Cardiac muscle cell (in vitro differentiated cells and primary cell): ENCODE results near the gene CEP72. TPM values are rescaled to one million over a fixed set of nuclear protein-coding genes. Genes with fewer than 3 reads are reported as not detected.

Experiments
- DNase-seq, 2 donors: peaks; one replicate each; pipeline versions ENCODE4 v3.0.0 to v3.0.0-alpha.2; 2010 to 2017; ENCODE audit warnings: low read depth in 1 of 2, low spot score in 1 of 2
- H3K27ac ChIP-seq: fragments of 200-600 bp; sonication (generic); 2 replicates; pipeline ENCODE4 v1.5.1; 2016
- H3K27me3 ChIP-seq: fragments of 200-600 bp; sonication (generic); 2 replicates; pipeline ENCODE4 v1.6.0; 2016; ENCODE audit warnings: control low read depth
- H3K36me3 ChIP-seq: fragments of 200-600 bp; sonication (generic); 2 replicates; pipeline ENCODE4 v1.5.1; 2016; ENCODE audit warnings: control low read depth
- H3K4me1 ChIP-seq: fragments of 200-600 bp; sonication (generic); 2 replicates; pipeline ENCODE4 v1.8.1; 2017; ENCODE audit warnings: low read depth, mild to moderate bottlenecking, mixed run types
- H3K4me3 ChIP-seq: fragments of 200-600 bp; sonication (generic); 2 replicates; pipeline ENCODE4 v1.5.1; 2016; ENCODE audit warnings: mild to moderate bottlenecking
- H3K9me3 ChIP-seq: fragments of 200-600 bp; sonication (generic); 2 replicates; pipeline ENCODE4 v1.5.1; 2017; ENCODE audit warnings: low read depth, mild to moderate bottlenecking, control low read depth
- polyA plus RNA-seq: library from polyadenylated mRNA; unstranded; fragments of >200 nt; fragmentation: Nextera tagmentation; extraction: Ambion mirVana; gene quantifications from 2 replicates; pipeline ENCODE4 v1.2.1, GENCODE V29; 2016
- total RNA-seq: library from RNA; depleted of rRNA; stranded (reverse); fragments of >200 nt; gene quantifications from 2 replicates; pipeline ENCODE4 v1.2.3, GENCODE V29; 2016
- TF ChIP-seq, protein P1 (sequence below): IDR thresholded peaks from 2 replicates; pipeline ENCODE4 v1.5.1; 2012; ENCODE audit warnings: low read depth, mild to moderate bottlenecking, low read length

Gene CEP72
- total and polyA plus RNA-seq, 2 experiments from 2014 or later: 6.6 to 8.5 TPM

GRCh38 chr5:633501-633955 lies 21.4 kb downstream of the CEP72 start:
- peak in 1 of 2 donors; percentile 33 for DNase-seq
- no peak overlapping the region for H3K27ac ChIP-seq
- TF ChIP-seq, protein P1, sequence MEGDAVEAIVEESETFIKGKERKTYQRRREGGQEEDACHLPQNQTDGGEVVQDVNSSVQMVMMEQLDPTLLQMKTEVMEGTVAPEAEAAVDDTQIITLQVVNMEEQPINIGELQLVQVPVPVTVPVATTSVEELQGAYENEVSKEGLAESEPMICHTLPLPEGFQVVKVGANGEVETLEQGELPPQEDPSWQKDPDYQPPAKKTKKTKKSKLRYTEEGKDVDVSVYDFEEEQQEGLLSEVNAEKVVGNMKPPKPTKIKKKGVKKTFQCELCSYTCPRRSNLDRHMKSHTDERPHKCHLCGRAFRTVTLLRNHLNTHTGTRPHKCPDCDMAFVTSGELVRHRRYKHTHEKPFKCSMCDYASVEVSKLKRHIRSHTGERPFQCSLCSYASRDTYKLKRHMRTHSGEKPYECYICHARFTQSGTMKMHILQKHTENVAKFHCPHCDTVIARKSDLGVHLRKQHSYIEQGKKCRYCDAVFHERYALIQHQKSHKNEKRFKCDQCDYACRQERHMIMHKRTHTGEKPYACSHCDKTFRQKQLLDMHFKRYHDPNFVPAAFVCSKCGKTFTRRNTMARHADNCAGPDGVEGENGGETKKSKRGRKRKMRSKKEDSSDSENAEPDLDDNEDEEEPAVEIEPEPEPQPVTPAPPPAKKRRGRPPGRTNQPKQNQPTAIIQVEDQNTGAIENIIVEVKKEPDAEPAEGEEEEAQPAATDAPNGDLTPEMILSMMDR: no peak

DNA sequence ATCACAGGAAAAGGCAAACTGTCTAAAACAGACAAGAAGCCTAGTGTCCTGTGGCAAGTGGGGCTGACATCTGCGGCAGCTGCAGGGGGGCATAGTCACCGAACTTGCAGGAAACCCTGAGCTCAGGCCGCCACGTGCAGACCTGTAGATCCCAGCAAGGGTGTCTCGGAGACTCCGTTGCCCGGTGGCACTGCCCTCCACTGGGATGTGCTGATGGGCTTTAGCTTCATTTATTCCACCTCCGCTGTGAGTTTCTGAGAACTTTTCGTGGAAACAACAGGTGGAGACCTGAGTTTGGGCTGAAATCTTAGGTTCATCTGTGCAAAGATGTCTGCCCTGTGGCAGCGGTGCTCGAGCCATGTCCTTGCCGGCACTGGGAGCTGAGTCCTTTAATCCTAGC lies 22.1 kb downstream of the CEP72 start:
- H3K4me1 ChIP-seq: no peaks in the 10 kb centered on the region
- H3K27ac ChIP-seq: no peak overlapping the region
- no peaks in the 10 kb centered on the region for H3K9me3 ChIP-seq
- peaks cover 17% of the 10 kb centered on the region for H3K36me3 ChIP-seq
- DNase-seq: no peak
- TF ChIP-seq, protein P1: no peak
- H3K4me3 ChIP-seq: no peak overlapping the region
- no peaks in the 10 kb centered on the region for H3K27me3 ChIP-seq

More at GRCh38 chr5:633501-633955, 21.4 kb downstream of the CEP72 start:
- Histone ChIP-seq H3K4me1 (no peaks in the 10 kb centered on the region), H3K27me3 (no peaks in the 10 kb centered on the region), H3K4me3 (no peak overlapping the region), H3K36me3 (peaks cover 17% of the 10 kb centered on the region), H3K9me3 (no peaks in the 10 kb centered on the region)

DNA sequence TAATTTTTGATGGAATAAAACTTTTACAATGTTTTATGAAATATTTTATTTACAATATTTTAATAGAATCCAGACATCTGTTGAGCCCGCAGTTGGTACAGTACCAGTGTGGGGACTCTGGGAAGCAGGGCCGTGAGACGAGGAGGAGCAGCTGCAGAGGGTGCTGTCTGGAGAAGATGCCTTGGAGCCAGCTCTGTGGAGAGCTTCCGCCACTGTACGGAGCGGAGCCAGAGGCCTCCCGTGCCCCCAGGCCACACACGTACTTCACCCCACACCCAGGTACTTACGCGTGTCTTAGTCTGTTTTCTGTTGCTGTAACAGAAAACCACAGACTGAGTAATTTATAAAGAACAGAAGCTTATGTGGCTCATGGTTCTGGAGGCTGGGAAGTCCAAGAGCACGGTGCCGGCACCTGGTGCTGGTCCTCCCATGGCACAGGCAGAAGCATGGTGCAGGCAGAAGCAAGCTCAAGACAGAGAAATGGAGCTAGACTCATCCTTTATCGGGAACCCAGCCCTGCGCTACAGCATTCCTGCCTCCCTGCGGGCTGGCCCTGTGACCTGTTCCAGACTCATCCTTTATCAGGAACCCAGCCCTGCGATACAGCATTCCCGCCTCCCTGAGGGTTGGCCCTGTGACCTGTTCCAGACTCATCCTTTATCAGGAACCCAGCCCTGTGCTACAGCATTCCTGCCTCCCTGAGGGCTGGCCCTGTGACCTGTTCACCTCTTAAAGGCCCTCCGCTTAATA lies 23.3 kb downstream of the CEP72 start:
- no peaks in the 10 kb centered on the region for H3K4me1 ChIP-seq
- peaks cover 19% of the 10 kb centered on the region for H3K36me3 ChIP-seq
- H3K9me3 ChIP-seq: no peaks in the 10 kb centered on the region
- H3K27ac ChIP-seq: no peak overlapping the region
- DNase-seq: no peak
- TF ChIP-seq, protein P1: no peak
- H3K4me3 ChIP-seq: no peak overlapping the region
- no peaks in the 10 kb centered on the region for H3K27me3 ChIP-seq

GRCh38 chr5:636951-637350 lies 24.8 kb downstream of the CEP72 start:
- H3K27ac ChIP-seq: no peak overlapping the region
- TF ChIP-seq, protein P1: no peak
- no peaks in the 10 kb centered on the region for H3K4me1 ChIP-seq
- peaks cover 23% of the 10 kb centered on the region for H3K36me3 ChIP-seq
- H3K4me3 ChIP-seq: no peak overlapping the region
- H3K9me3 ChIP-seq: no peaks in the 10 kb centered on the region
- DNase-seq: no peak
- H3K27me3 ChIP-seq: no peaks in the 10 kb centered on the region

GRCh38 chr5:637581-638450 lies 25.7 kb downstream of the CEP72 start:
- TF ChIP-seq, protein P1: no peak
- Histone ChIP-seq H3K9me3 (no peaks in the 10 kb centered on the region), H3K4me1 (no peaks in the 10 kb centered on the region), H3K27me3 (no peaks in the 10 kb centered on the region), H3K36me3 (peaks cover 23% of the 10 kb centered on the region), H3K27ac (no peak overlapping the region), H3K4me3 (no peak overlapping the region)
- DNase-seq: no peak
